Measurements from ENCODE around the gene ZFHX2.

DNA sequence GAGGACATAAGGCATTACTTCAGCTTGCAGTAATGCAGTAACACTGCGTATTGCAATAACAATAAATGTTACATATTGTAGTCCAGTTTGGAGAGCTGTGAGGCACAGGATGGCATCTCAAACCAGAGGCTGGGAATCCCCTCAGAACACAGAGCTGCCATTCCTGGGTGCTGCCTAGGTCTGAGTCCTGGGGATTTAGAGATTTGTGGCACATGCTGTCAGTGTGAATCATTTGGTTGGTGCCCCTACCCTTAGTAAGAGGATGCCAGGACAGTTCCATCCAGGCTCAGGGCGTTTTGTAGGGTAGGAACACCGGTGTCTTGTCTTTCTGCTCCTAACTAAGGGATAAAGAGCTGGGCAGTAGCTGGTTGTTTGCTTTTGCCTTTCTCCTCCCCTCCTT, 22.5 kb downstream of the ZFHX2 start:
- TF ChIP-seq POLR2A (IDR thresholded peaks at IDR 0.05; ENCODE audit: low read depth, low read length) (no peak), CEBPB (IDR thresholded peaks at IDR 0.05; ENCODE audit: low read depth, low read length) (no peak), SMC3 (IDR thresholded peaks at IDR 0.05; ENCODE audit: low read depth, low read length) (no peak), RCOR1 (IDR thresholded peaks at IDR 0.05; ENCODE audit: insufficient replicate concordance, low read length) (no peak), MAFK (IDR thresholded peaks at IDR 0.05; ENCODE audit: low read depth, low read length) (no peak)
- TF ChIP-seq, protein P1, sequence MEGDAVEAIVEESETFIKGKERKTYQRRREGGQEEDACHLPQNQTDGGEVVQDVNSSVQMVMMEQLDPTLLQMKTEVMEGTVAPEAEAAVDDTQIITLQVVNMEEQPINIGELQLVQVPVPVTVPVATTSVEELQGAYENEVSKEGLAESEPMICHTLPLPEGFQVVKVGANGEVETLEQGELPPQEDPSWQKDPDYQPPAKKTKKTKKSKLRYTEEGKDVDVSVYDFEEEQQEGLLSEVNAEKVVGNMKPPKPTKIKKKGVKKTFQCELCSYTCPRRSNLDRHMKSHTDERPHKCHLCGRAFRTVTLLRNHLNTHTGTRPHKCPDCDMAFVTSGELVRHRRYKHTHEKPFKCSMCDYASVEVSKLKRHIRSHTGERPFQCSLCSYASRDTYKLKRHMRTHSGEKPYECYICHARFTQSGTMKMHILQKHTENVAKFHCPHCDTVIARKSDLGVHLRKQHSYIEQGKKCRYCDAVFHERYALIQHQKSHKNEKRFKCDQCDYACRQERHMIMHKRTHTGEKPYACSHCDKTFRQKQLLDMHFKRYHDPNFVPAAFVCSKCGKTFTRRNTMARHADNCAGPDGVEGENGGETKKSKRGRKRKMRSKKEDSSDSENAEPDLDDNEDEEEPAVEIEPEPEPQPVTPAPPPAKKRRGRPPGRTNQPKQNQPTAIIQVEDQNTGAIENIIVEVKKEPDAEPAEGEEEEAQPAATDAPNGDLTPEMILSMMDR (conservative IDR thresholded peaks at IDR 0.05; ENCODE audit: low read depth, low read length), result no peak
